ENCODE results near the gene BRIP1. TPM values are rescaled to one million over a fixed set of nuclear protein-coding genes. Genes with fewer than 3 reads are reported as not detected.

The BRIP1 gene
- total and polyA plus RNA-seq, 2 donors (not counting 3 experiments of a cell fraction or from before 2014, with no cell fraction given) = 1.8 to 12.1 TPM

DNA sequence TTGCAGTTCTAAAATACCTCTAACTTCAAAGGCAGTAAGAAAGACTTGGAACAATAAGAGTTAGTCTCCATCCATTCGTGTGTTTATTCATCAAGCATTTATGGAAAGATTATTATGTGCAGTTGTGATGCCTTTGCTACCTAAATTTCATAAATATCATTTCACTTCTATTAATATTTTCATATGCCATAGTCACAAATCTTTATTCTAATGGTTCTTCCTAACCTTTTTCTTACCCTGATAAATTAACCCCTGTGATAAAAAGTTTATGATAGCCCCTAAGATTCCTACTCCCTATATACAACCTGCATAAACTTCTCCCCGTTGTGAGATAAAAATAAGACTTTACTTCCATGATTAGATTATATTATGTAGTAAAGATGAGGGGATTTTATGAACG lies 94.9 kb downstream of the BRIP1 start:
- Histone ChIP-seq H3K27me3 (ENCODE audit: control insufficient read depth in 2 of 2, insufficient read depth in 2 of 2, low read length in 2 of 2) (no peaks in the 10 kb centered on the region), H3K9me3 (replicated peaks; ENCODE audit: control insufficient read depth, insufficient read depth, low read length) (no peaks in the 10 kb centered on the region), H3K9me1 (replicated peaks; ENCODE audit: control insufficient read depth, extremely low read depth, insufficient read depth, low read length) (no peaks in the 10 kb centered on the region), H2AFZ (ENCODE audit: low read depth, low read length) (no peak overlapping the region), H3K4me2 (ENCODE audit: insufficient read depth, low read length) (no peak overlapping the region), H3K4me1 (ENCODE audit: control insufficient read depth, extremely low read depth, insufficient read depth, low read length) (no peaks in the 10 kb centered on the region), H3K9ac (replicated peaks; ENCODE audit: extremely low read depth, insufficient read depth, low read length) (no peak overlapping the region), H4K20me1 (replicated peaks; ENCODE audit: control insufficient read depth, extremely low read depth, insufficient read depth, low read length) (no peaks in the 10 kb centered on the region), H3K79me2 (ENCODE audit: control insufficient read depth, insufficient read depth, low read length) (no peaks in the 10 kb centered on the region), H3K36me3 (ENCODE audit: control insufficient read depth in 2 of 2, extremely low read depth in 1 of 2, insufficient read depth in 2 of 2, low read length in 2 of 2) (no peaks in the 10 kb centered on the region), H3K4me3 (replicated peaks in 1 of 3; ENCODE audit: insufficient read depth in 1 of 3, low read depth in 1 of 3, low read length in 3 of 3) (no peak overlapping the region), H3K27ac (ENCODE audit: insufficient read depth, low read depth, low read length) (no peak overlapping the region)
- intact Hi-C loops (cut with micrococcal nuclease) = no loop called here
- dilution Hi-C loops (cut with MboI; ENCODE audit: extremely low pct_ligation_motif_present, low sequenced_read_pairs) = no loop called here
- TF ChIP-seq, protein P1, sequence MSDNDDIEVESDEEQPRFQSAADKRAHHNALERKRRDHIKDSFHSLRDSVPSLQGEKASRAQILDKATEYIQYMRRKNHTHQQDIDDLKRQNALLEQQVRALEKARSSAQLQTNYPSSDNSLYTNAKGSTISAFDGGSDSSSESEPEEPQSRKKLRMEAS (IDR thresholded peaks at IDR 0.05; ENCODE audit: insufficient read depth, insufficient read length) = no peak
- TF ChIP-seq EZH2 (IDR thresholded peaks at IDR 0.05; ENCODE audit: borderline replicate concordance, low read depth, low read length, severe bottlenecking) (no peak), JUN (IDR thresholded peaks at IDR 0.05; ENCODE audit: borderline replicate concordance, insufficient read depth, insufficient read length, low read depth) (no peak), FOS (IDR thresholded peaks at IDR 0.05; ENCODE audit: borderline replicate concordance, insufficient read depth, low read length) (no peak), POLR2A (IDR thresholded peaks at IDR 0.05; ENCODE audit: low read depth, low read length) (no peak), POLR2AphosphoS5 (IDR thresholded peaks at IDR 0.05; ENCODE audit: insufficient read depth, low read depth, low read length) (no peak), GATA2 (IDR thresholded peaks at IDR 0.05; ENCODE audit: insufficient read depth, insufficient read length, low read depth, low read length) (no peak), MYC (IDR thresholded peaks at IDR 0.05; ENCODE audit: low read depth, low read length) (no peak)
- TF ChIP-seq, protein P2, sequence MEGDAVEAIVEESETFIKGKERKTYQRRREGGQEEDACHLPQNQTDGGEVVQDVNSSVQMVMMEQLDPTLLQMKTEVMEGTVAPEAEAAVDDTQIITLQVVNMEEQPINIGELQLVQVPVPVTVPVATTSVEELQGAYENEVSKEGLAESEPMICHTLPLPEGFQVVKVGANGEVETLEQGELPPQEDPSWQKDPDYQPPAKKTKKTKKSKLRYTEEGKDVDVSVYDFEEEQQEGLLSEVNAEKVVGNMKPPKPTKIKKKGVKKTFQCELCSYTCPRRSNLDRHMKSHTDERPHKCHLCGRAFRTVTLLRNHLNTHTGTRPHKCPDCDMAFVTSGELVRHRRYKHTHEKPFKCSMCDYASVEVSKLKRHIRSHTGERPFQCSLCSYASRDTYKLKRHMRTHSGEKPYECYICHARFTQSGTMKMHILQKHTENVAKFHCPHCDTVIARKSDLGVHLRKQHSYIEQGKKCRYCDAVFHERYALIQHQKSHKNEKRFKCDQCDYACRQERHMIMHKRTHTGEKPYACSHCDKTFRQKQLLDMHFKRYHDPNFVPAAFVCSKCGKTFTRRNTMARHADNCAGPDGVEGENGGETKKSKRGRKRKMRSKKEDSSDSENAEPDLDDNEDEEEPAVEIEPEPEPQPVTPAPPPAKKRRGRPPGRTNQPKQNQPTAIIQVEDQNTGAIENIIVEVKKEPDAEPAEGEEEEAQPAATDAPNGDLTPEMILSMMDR (IDR thresholded peaks at IDR 0.05; ENCODE audit: extremely low read depth in 1 of 2, insufficient read depth in 1 of 2, low read depth in 1 of 2, low read length in 2 of 2) = no peak
- ChIA-PET POLR2A (no interaction called here), CTCF (no interaction called here)
- no TSS peak for BruUV-seq (replicated peaks)
- no peak for DNase-seq (ENCODE audit: low read depth, low spot score)
- no peak for FAIRE-seq
